Measurements from ENCODE around the gene ZNF524.

Gene ZNF524

DNA sequence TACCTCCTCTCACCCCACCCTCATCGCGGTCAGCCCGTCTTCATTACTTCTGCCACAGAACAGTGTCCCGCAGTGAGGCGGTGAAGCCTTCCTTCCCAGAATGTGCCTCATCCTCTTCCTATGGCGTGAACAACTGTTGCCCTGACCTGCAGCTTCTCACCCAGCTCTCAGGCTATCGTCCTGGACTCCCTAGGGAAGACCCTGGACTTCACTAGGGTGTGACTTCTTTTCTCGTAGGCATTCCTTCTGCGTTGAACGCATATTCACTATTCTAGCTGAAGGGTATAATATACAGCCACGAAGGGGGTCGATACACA, 6.3 kb downstream of the ZNF524 start:
- Histone ChIP-seq H3K27ac (peak overlapping the region; percentile 92), H3K4me3 (ENCODE audit: low read depth, low read length) (peak overlapping the region; percentile 93), H3K27me3 (ENCODE audit: insufficient read depth, low read depth, severe bottlenecking) (no peaks in the 10 kb centered on the region), H3K36me3 (peaks cover 12% of the 10 kb centered on the region), H3K9me3 (ENCODE audit: severe bottlenecking) (no peaks in the 10 kb centered on the region)
- TF ChIP-seq CTCF (IDR thresholded peaks at IDR 0.05; ENCODE audit: low read depth, low read length), result no peak
- no peak for DNase-seq

GRCh38 chr19:55606817-55607216, 6.7 kb downstream of the ZNF524 start:
- Histone ChIP-seq H3K27me3 (ENCODE audit: insufficient read depth, low read depth, severe bottlenecking) (no peaks in the 10 kb centered on the region), H3K9me3 (ENCODE audit: severe bottlenecking) (no peaks in the 10 kb centered on the region), H3K4me3 (ENCODE audit: low read depth, low read length) (peak overlapping the region; percentile 93; the same call in 1 of the 2 replicates), H3K36me3 (peaks cover 12% of the 10 kb centered on the region), H3K27ac (peak overlapping the region; percentile 92)
- no peak for DNase-seq
- no peak for TF ChIP-seq CTCF (IDR thresholded peaks at IDR 0.05; ENCODE audit: low read depth, low read length)

- Histone ChIP-seq H3K4me3 (ENCODE audit: low read depth, low read length) (no peak overlapping the region), H3K36me3 (peaks cover 12% of the 10 kb centered on the region), H3K27me3 (ENCODE audit: insufficient read depth, low read depth, severe bottlenecking) (no peaks in the 10 kb centered on the region), H3K9me3 (ENCODE audit: severe bottlenecking) (no peaks in the 10 kb centered on the region), H3K27ac (no peak overlapping the region)
- DNase-seq, result no peak
- TF ChIP-seq CTCF (IDR thresholded peaks at IDR 0.05; ENCODE audit: low read depth, low read length), result no peak
These were observed 9.2 kb downstream of the ZNF524 start for GRCh38 chr19:55609326-55609725.

DNA sequence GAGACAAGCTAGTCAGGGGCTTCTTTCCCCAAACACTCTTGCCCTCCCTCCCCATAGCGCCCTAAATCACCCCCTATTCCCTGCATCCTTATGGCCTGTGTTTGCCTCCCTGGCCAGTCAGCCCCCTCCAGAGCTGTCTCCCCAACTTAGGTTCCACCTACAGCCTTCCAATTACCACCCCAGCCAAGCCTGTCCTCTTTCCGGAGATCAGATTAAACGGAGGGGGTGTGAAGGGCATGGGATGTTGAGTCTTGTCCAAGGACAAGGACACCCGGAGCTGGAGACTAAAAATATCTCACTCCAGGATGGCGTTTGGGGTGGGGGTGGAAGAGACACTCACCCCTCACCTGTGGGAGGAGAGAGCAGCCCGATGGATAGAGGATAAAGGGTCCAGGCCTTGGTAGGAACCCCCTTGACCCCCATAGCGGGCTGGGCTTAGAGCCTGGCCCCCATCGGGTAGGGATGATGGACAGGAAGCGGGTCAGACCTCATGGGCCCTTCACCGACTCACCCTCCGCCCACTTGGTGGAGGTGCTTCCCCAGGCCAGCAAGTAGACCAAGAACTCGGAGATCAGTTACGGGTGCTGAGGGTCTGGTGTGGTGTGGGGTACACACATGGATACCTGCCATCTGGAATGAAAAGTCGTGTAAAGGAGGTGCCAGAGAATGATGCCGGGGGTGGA, 11.4 kb downstream of the ZNF524 start:
- H3K9me3 ChIP-seq (ENCODE audit: severe bottlenecking), result no peaks in the 10 kb centered on the region
- H3K27ac ChIP-seq, result no peak overlapping the region
- H3K4me3 ChIP-seq (ENCODE audit: low read depth, low read length), result no peak overlapping the region
- H3K27me3 ChIP-seq (ENCODE audit: insufficient read depth, low read depth, severe bottlenecking), result no peaks in the 10 kb centered on the region
- peaks cover 24% of the 10 kb centered on the region for H3K36me3 ChIP-seq
- TF ChIP-seq CTCF (IDR thresholded peaks at IDR 0.05; ENCODE audit: low read depth, low read length), result no peak
- no peak for DNase-seq

DNA sequence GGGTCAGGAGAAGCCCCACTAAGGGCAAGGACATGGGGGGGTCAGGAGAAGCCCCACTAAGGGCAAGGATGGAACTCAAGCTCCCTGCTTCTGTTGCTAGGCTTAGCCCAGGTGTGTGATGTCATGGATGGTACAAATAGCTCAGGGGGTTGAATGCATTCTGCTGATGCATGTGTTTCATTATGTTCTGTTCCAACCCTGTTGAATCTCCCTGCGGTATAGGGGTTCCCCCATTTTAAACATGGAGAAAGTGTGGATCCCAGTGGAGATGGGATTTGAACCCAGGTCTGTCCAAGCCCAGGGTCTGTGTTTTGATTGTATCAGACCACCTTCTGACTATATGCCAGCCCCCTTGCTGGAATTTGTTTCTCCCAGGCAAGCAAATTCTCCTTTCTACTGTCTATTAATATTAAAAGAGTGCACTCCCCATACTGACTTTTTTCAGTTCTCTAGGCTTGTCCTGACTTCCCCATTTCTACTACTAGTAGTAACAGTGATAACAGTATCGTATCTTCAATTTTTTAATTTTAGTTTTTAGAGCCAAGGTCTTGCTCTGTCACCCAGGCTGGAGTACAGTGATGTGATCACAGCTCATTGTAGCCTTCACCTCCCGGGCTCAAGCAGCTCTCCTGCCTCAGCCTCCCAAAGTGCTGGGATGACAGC, 12.0 kb downstream of the ZNF524 start:
- no peaks in the 10 kb centered on the region for H3K27me3 ChIP-seq (ENCODE audit: insufficient read depth, low read depth, severe bottlenecking)
- no peak for DNase-seq
- no peaks in the 10 kb centered on the region for H3K9me3 ChIP-seq (ENCODE audit: severe bottlenecking)
- TF ChIP-seq CTCF (IDR thresholded peaks at IDR 0.05; ENCODE audit: low read depth, low read length), result no peak
- H3K27ac ChIP-seq, result no peak overlapping the region
- no peak overlapping the region for H3K4me3 ChIP-seq (ENCODE audit: low read depth, low read length)
- H3K36me3 ChIP-seq, result peaks cover 24% of the 10 kb centered on the region

All from WERI-Rb-1 (cell line).